ENCODE results near the gene SLC35F5.
"Not testable (repeated sequence)": the region's sequence is repeated elsewhere in the genome, so short reads cannot be mapped to it uniquely, and the experiment has no call there.

SLC35F5 gene

DNA sequence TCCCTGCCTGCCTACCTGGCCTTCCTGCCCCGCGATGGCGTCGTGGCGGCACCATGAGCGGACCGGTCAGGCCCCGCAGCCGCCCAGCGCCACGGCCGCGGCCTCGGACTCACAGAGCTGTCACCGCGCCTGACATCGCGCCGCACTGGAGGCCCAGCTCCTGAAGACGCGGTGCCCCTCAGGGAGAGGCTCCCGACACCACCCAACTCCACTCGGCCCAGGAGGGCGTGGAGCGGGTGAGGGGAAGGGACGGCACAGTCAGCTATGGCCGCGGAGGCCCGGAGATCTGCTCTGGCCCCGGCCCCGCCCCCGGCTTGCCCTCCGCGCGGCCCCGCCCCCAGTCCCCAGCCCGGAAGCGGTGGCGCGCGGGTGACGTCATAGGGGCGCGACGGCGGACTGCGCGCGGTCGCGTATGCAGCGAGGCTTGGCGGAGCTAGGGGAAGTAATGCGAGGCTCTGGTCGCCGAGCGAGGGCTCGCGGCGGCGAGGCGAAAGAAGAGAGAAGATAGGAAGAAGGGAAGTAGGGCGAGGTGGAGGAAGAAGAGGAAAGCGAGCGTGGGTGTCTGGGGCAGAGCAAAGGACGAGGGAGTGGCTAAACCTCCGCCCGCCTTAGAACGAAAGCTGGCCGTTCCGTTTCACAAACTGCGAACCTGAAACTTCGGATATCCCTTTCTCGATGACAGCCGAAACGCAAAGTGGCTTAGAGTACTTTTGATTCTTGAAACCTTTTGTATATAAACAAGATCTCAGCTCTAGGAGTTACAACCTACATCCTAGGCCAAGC is at the start of gene SLC35F5:
Gene SLC35F5 (minus strand): TSS at position 288 of the 783 bp plus-strand sequence. CDS start 233 bp downstream, at position 55.
- peak; percentile 90 to 95 for DNase-seq (ENCODE audit: low read depth in 2 of 2)

- DNase-seq (ENCODE audit: low read depth in 2 of 2) = no peak
Observed at GRCh38 chr2:113799375-113799774, 42.9 kb upstream of the SLC35F5 start.

DNA sequence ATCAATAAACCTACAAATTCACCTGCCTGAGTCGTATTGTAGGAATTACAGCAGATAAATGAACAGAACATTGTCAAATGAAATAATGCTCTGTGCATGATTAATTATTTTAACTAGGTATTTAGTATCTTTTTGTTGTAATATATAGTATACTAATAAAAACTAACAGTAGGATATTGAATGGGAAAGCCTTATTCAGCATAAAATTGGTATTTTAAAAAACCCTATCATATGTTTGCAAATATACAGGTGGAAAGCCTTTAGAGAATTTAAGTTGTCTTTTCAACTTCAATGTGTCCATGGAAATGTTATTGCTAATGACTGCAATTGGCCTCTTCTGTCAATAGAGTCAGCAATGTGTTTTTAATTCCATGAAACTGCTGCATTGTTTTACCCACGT is 40.8 kb upstream of the SLC35F5 start:
- DNase-seq (ENCODE audit: low read depth in 2 of 2) = no peak

DNA sequence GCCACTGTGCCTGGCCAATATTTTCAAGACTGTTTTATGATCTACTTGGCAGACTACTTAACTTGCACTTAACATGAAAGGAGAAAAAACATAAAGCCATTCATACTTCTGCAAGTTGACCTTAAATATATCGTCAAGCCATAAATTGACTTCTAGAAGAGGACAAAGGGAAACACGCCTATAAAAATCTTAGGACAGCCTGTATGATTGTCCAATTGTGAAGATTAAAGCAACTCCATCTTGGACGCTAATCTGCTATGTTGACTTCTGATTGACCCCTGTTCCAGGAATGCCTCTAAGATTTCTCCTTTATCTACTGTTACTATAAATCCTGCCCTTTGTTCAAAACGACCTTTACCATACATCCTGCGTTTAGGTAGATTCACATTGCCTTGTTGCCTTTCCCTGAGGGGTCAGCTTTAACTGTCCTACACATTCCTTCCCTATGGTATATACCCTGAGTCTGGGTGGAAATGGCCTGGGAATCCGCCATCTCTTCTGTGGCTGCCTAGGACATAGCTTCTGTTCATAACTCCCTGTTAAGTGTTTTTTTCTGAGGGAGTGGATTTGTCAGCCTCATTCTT is 40.2 kb upstream of the SLC35F5 start:
- no peak for DNase-seq (ENCODE audit: low read depth in 2 of 2)

GRCh38 chr2:113795405-113795920 is 39.0 kb upstream of the SLC35F5 start:
- DNase-seq (ENCODE audit: low read depth in 2 of 2) = no peak

- DNase-seq (ENCODE audit: low read depth in 2 of 2) = no peak
Observed at GRCh38 chr2:113791697-113792590, 35.5 kb upstream of the SLC35F5 start.

GRCh38 chr2:113784823-113785744 is 28.6 kb upstream of the SLC35F5 start:
- no peak for DNase-seq (ENCODE audit: low read depth in 2 of 2)

DNA sequence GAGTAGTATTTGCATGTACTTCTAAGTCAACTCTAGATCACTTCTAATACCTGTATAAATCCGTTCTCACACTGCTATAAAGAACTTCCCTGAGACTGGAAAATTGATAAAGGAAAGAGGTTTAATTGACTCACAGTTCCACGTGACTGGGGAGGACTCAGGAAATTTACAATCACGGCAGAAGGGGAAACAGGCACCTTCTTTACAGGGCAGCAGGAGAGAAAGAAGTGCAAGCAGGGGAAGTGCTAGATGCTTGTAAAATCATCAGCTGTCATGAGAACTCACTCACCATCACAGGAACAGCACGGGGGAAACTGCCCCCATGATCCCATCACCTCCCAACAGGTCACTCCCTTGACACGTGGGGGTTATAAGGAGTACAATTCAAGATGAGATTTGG is 24.0 kb upstream of the SLC35F5 start:
- DNase-seq (ENCODE audit: low read depth in 2 of 2) = no peak

DNA sequence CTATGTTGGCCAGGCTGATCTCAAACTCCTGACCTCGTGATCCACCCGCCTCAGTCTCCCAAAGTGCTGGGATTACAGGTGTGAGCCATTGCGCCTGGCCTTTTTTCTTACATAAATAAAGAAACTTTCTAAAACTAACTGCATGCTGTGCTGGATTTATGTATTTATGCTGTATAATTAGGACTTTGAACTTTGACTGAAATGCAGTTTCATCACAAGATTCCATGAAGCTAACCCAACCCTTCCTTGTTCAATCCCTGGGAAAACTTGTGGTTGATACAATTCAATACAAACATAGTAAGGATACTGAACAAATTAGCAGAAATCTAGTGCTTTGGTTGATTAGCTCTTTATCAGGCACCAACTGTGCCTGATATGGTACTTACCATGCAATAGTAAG is 20.9 kb upstream of the SLC35F5 start:
- no peak for DNase-seq (ENCODE audit: low read depth in 2 of 2)

DNA sequence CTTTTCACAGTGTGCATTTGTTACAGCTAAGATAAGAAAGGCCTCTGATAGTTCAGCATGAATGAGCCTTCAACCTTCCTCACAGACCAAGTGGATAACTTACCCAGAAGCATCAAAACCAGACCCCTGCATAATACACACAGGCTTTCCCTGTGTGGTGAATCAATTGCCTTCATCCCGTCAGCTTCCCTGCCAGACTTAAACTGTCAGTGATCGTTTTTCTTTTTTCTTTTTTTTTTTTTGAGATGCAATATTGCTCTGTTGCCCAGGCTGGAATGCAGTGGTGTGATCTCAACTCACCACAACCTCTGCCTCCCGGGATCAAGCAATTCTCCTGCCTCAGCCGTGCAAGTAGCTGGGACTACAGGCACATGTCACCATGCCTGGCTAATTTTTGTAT is 20.5 kb upstream of the SLC35F5 start:
- no peak for DNase-seq (ENCODE audit: low read depth in 2 of 2)

GRCh38 chr2:113774616-113775015 is 18.2 kb upstream of the SLC35F5 start:
- DNase-seq (ENCODE audit: low read depth in 2 of 2) = not testable (repeated sequence)

- no peak for DNase-seq (ENCODE audit: low read depth in 2 of 2)
Observed at GRCh38 chr2:113770929-113771328, 14.5 kb upstream of the SLC35F5 start.

- no peak for DNase-seq (ENCODE audit: low read depth in 2 of 2)
Observed at GRCh38 chr2:113769555-113769954, 13.1 kb upstream of the SLC35F5 start.

DNA sequence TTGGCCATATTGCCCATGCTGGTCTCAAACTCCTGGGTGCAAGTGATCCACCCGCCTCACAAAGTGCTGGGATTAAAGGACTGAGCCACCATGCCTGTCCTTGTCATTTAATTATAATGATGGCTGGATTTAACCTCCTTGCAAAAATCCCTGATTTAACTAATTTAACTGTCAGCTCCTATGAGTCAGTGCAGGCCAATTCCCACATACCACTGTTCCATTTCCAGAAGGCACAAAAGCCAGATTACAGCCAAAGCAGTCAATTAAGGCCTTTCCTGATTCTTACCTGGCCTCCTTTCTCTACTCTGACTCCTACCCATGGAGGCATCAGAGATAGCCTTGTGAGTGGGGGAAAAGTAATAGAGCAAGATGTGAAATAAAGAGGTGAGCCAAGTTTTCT is 12.3 kb upstream of the SLC35F5 start:
- no peak for DNase-seq (ENCODE audit: low read depth in 2 of 2)

- no peak for DNase-seq (ENCODE audit: low read depth in 2 of 2)
Observed at GRCh38 chr2:113767811-113768460, 11.5 kb upstream of the SLC35F5 start.

GRCh38 chr2:113765276-113765675 is 8.8 kb upstream of the SLC35F5 start:
- no peak for DNase-seq (ENCODE audit: low read depth in 2 of 2)

DNA sequence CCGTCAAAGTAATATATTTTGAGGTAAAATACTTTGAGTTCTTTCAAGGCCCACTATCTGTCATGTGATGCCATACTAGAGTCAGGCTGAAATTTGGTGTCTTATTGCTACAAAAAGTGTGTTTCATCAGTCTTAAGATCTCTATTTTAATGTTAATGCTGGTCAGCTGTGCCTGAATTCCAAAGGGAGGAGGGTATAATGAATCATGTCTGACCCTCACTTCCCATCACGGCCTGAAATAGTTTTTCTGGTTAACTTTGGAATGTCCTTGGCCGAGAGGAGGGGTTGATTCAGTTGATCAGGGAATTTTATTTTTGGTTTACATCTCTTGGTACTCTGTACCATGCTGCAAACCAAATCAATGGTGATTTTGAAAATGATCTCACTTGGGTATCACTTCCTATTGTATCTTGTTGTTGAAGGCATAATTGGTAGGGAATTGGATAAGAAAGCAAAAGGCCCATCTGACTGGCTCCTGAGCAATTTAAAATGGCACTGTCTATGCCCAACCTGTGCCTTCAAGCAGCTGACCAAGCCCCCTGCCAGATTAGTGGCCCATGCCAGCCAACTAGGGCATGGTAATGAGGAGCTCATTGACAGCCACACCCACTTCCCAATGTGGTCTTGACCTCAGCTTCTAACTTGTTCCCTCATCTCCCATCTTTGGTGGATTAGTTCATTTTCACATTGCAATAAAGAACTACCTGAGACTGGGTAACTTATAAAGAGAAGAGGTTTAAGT is 6.1 kb upstream of the SLC35F5 start:
- DNase-seq (ENCODE audit: low read depth in 2 of 2) = no peak

DNA sequence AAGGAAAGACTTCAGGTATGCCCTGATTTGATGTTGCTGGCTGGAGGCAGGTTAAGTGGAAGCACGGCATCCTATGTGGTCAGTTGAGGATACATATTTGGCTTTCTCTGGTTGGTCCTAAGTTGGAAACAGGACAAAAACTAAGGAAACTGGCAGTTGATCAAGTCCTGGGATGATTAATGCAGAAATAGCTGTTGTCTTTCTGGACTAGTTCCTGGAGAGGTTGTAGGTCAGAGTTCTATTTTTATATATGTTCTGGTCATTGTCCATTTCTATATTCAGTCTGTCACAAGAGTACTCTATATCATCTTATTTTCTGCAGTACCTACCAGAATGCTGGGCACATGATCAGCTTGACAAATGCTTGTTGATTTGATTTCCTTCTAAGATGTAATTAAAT is 4.0 kb upstream of the SLC35F5 start:
- no peak for DNase-seq (ENCODE audit: low read depth in 2 of 2)

GRCh38 chr2:113757138-113757657 is 756 bp upstream of the SLC35F5 start:
- no peak for DNase-seq (ENCODE audit: low read depth in 2 of 2)

Data from stimulated activated CD4-positive, alpha-beta T cell treated with anti-CD3 and anti-CD28 coated beads, Interleukin-1b, Interleukin-23, amount 100 ng/mL, for 4 hours (primary cell).